HCT116 (cell line): ENCODE data around the gene KPNA1.

Experiments used
- CEBPB ChIP-seq: IDR thresholded peaks from 2 replicates; pipeline ENCODE4 v1.6.1; 2012; ENCODE audit warnings: low read depth
- CTCF ChIP-seq, 3 experiments: fragments of 200-600 bp in 1 of 3; sonication (generic) in 1 of 3; IDR thresholded peaks in 2 of 3; conservative IDR thresholded peaks in 1 of 3; 2 replicates each; pipeline ENCODE4 v1.5.1; 2012 to 2017; ENCODE audit warnings: low read depth in 2 of 3, low read length in 2 of 3, antibody characterized with exemption in 1 of 3, borderline replicate concordance in 1 of 3, control low read depth in 1 of 3, mild to moderate bottlenecking in 1 of 3, mixed read lengths in 1 of 3, mixed run types in 1 of 3, moderate library complexity in 1 of 3; ENCODE audit not compliant: insufficient read depth in 1 of 3
- ELF1 ChIP-seq: IDR thresholded peaks from 2 replicates; pipeline ENCODE4 v1.6.1; 2012; ENCODE audit warnings: low read depth, borderline replicate concordance
- EZH2 ChIP-seq: fragments of 200-600 bp; sonication (generic); IDR thresholded peaks from 2 replicates; pipeline ENCODE4 v1.6.1; 2017; ENCODE audit warnings: antibody characterized with exemption, mixed run types
- EZH2phosphoT487 ChIP-seq: fragments of 200-600 bp; IDR thresholded peaks from 2 replicates; pipeline ENCODE4 v1.6.1; 2018; ENCODE audit warnings: antibody characterized with exemption, borderline replicate concordance
- FOSL1 ChIP-seq: IDR thresholded peaks from 2 replicates; pipeline ENCODE4 v1.6.1; 2012; ENCODE audit warnings: low read depth
- POLR2A ChIP-seq: IDR thresholded peaks from 2 replicates; pipeline ENCODE4 v1.7.0; 2011; ENCODE audit warnings: borderline replicate concordance; ENCODE audit not compliant: insufficient read depth, insufficient read length; ENCODE audit errors: extremely low read depth
- POLR2AphosphoS5 ChIP-seq: IDR thresholded peaks from 2 replicates; pipeline ENCODE4 v1.6.1; 2011; ENCODE audit warnings: mild to moderate bottlenecking, low read depth, low read length, moderate library complexity
- RAD21 ChIP-seq: IDR thresholded peaks from 2 replicates; pipeline ENCODE4 v1.6.1; 2012; ENCODE audit warnings: low read depth, mild to moderate bottlenecking
- SP1 ChIP-seq: IDR thresholded peaks from 2 replicates; pipeline ENCODE4 v1.6.1; 2012; ENCODE audit warnings: low read depth
- ZBTB33 ChIP-seq: IDR thresholded peaks from 2 replicates; pipeline ENCODE4 v1.6.1; 2011; ENCODE audit warnings: mild to moderate bottlenecking, low read length, moderate library complexity; ENCODE audit not compliant: insufficient replicate concordance; ENCODE audit errors: extremely low read depth
- ZNF274 ChIP-seq: fragments of 200-500 bp; sonication (Bioruptor generic); IDR thresholded peaks from 2 replicates; pipeline ENCODE4 v1.6.1; 2014; ENCODE audit warnings: mild to moderate bottlenecking, low read depth, low read length, inconsistent platforms

GRCh38 chr3:122415762-122416654 is 98.7 kb downstream of the KPNA1 start, which contains the start of gene WDR5B:
- TF ChIP-seq CTCF (IDR thresholded peaks at IDR 0.05 in 2 of 3, conservative IDR thresholded peaks at IDR 0.05 in 1 of 3; ENCODE audit: borderline replicate concordance in 1 of 3, insufficient read depth in 1 of 3, low read depth in 2 of 3, low read length in 2 of 3) (peak in 2 of 3 experiments; percentile 11 to 17; a peak in 1 of 6 replicates), POLR2AphosphoS5 (peak; percentile 99), SP1 (peak; percentile 80), EZH2 (no peak), POLR2A (peak; percentile 97), ELF1 (peak; percentile 73), ZBTB33 (no peak), RAD21 (no peak), FOSL1 (no peak), CEBPB (no peak), ZNF274 (no peak), EZH2phosphoT487 (no peak)
